GM18519 (cell line): Measurements from ENCODE around the gene GRIP1.

Experiments
- ATAC-seq: cut with Tn5 transposase; IDR thresholded peaks from one replicate; pipeline ENCODE4 v1.9.1; 2021; ENCODE audit warnings: mild to moderate bottlenecking, moderate library complexity; ENCODE audit not compliant: unreplicated experiment, low FRiP score

The GRIP1 gene

DNA sequence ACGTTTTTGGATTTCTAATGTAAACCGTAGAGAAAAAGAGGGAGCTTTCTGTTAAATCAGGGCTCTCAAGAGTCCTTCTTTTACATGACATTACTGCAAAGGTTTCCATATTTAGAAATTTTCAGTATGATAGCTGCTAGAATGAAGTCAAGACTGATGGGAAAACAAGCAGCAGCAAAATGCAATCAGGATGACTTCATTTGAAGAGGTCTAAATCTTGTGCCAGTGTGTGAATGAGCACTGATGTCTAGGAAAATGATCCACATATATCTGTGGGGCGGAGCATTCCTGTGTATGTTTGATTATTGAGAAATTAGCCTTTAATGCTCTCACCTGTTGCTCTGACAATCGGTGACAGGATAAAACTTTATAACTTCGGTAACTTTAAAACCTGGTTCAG is 73.6 kb downstream of the GRIP1 start:
- ATAC-seq: no peak

DNA sequence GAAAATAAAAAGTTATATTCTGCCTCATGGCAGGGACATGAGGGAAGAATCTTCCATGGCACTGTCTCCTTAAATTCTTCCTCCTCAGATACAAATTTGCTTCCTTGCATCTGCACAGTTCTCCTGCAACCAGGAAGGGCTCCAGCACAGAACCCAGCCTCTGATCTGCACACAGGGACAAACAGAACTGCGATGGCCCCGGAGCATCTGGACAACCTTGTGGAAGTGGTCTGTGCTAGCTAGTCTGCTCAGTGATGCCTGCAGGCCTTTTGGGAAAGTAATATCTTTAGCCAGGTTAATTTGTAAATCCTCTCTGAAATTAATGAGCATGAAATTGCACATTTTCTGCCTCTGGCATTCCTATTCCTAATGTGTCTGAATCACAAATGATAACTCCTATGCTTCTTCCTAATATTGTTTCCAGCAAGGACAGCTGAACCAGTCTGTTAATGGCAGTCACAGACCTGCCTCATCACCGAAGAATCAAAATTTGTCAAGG is 74.8 kb downstream of the GRIP1 start:
- no peak for ATAC-seq

DNA sequence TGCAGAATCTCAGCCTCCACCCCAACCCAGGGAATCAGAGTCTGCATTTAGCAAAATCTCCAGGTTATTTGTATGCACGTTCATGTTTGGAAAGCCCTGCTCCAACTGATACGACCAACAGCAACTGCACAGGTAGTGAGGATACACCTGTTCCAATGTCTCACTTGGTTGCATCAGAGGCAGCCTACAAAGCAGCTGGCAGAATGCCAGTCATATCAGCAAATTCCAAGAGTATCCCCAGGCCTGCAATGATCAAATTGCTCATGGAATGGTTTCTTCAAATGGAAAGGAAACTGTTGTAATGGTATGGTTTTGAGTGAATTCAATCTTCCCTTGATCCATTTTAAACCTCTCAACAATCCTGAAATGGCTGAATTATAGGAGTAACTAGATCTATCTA is 75.4 kb downstream of the GRIP1 start:
- no peak for ATAC-seq

DNA sequence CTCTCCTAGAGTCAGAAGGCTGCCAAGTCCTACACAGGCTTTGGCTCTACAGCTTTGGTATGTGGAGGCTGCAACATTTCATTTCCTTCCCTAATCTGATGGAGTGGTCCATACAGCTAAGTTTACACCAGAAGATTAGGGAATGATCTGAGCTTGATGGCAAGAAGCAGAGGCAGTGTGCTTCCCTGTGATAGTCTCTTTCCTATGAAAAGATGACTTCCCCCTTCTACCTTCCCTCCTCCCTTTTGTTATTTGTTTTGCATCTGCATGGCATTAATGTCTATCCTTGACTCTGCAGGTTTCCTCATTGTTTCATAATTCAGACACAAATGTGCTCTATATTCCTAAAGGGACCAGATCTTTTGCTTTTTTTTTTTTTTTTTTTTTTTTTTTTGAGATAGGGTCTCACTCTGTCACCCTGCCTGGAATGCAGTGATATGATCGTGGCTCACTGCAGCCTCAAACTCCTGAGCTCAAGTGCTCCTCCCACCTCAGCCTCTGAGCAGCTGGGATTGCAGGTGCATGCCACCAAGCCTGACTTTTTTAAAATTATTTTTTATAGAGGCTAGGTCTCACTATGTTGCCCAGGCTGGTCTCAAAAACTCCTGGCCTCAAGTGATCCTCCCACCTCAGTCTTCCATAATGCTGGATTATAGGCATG is 76.3 kb downstream of the GRIP1 start:
- ATAC-seq: no peak

DNA sequence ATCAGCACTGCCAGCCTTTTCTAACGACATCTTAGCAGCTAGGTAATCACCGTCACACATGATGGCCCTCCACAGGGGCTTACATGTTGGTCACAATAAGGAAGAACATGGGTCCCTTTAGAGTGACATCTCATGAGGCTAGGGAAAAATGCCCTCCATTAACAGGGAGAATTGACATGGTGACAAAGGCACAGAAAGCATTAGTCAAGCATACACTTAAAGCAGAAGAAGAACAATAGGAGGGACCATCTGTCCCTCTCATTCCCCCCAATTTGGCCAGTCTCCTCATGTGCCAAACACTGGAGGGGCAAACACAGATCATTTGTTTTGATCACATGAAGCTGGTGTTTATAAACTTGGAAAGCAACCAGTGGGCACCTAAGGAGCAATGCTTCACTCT is 78.0 kb downstream of the GRIP1 start:
- no peak for ATAC-seq

DNA sequence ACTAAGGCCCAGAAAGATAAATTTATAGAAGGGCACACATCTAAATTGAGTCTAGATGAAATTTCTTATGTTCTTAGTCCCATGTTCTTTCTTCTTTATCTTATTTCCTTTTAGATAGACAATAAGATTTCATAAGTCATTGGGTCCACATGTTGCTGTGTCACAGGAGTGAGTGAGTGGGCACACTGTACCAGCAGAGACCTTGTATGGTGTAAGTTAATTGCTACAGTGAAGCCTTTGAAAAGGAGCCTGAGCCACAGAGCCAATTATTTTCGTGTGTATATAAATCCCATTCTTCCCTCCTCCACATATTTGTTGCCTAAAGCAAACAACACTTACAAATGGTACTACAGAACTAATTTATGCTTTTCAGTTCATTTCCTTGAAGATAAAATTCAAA is 79.1 kb downstream of the GRIP1 start:
- ATAC-seq: no peak

DNA sequence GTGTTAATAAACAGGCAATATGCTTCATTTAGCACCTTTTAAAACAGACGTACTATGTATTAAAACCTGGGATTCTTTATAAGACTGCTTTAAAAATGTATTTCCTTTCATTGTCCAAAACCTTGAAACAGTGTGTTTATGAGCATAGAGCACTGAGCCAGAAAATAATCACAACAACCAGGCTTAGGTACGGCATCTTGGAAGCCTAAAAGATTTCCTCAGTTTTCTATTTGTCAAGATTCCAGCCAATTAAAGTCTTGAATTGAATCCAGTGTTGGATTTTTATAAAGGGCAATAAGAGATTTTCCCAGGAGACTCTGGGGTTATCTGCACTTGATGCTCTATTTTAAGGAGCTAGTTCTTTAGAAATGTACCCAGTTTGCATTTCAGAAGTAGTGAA is 80.3 kb downstream of the GRIP1 start:
- ATAC-seq: no peak

DNA sequence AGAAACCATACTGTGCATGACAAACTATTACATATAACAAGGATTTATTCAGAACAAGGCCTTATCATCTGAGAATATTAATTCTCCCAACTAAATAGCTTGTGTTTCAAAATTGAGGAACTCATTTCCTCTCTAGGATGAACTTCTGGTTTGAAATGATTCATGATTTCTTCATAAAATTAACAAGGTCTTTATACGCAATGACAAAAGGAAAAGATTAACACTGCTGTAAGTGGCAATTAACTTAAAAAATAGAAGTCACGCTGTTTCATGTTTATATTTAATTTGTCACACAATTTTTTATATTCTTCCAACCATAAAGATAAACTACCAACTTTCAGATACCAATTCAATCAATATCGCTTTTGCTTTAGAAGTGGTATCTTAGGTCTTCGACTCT is 80.8 kb downstream of the GRIP1 start:
- no peak for ATAC-seq

DNA sequence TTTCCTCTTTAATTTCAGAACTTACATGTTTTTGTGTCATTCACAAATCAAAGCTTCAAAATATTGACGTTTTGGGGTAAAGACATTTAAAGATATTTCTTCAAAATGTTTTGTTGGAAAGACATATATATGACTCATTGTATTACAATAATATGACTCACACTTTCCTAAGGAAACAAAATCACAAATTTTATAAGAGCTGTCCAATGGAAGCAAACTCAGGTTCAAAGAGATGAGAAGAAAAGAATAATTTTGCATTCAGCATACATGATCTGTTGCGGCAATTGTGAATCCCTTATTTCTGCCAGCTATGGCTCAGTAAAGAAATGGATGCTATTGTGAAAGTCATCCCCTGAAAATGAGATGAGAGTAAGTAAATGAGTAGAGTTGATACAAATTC is 82.7 kb downstream of the GRIP1 start:
- ATAC-seq: no peak

DNA sequence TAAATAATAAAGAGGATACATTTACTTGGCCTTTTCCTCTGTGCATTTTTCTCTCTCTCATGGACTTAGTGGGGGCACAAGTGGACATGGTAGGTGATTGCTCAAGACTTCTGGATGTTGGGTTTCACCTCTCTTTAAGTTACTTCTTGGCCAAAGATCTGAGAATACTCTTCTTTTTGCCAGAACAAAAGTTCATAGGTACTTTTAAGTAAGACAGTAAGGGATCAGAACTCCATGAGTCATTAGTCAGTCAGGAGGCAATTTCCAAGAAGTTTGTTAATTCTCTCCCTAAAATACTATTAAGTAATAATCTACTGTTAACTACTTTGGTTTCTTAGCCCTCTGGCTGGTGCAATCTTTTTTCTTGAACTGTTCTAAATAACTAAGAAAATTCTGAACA is 84.2 kb downstream of the GRIP1 start:
- no peak for ATAC-seq

DNA sequence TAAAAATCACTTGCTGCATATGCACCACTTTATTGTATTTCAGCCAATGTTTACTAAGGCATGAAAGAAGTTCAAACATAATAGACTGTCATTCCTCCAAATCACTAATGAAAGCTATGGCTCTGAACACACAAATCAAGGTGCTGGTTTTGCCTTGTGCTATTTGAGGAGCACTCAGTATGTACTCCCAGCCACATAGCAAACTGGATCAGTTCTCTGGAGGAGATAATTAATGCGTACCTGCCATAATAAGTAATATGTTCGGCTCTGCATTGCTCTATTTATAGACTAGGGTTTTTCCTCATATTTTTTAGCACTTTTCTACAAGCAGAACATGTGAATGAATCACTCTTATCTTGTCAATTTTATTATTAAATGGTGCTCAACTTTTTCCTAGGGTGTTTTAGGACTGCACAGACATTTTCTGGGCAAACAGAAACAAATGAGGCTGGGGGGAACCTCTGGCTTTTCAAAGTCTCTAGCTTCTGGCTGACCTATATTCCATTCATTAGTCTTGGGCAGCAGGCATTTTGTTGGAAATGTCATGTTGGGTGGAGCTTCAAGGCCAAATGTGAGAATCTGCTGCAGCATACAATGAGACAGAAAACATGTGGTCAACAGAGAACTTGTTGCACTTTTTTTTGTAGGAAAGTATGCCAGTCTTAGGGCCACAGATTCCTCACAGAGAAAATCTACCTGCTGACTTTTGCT is 88.4 kb downstream of the GRIP1 start:
- no peak for ATAC-seq

DNA sequence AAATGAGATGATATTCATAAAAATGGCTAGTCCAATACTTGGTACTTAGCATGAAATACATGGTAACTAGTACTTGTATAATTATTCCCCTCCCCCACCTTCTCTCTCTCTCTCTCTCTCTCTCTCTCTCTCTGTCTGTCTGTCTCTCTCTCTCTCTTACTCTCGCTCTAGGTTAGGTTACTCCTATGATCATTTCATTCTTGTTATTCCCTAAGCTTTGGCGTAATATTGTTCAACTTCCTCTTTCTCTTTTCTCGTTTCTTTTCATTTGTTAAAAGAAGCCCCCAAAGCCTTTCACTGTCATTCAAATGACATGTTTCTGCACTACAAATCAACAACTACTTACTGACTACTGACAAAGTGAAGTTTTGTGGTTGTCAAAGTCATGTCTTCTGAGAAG is 89.8 kb downstream of the GRIP1 start:
- no peak for ATAC-seq

DNA sequence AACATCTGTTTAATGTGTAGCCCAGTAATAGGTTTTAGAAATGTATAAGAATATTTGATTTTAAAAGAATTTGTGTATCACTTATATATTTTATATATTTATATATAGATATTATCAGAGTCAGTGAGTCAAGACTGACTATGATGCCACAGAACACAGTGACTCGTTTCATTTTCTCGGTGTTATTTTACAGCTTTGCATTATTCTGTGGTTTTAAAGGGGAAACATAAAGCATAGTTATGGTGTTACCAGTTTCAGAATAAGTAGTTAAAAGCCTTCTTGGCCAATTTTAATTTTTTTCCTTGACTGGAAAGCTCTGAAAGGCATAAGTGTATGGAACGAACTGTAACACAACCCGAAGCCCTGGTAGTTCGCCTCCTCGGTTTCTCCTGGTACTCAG is 91.0 kb downstream of the GRIP1 start:
- peak; percentile 63 for ATAC-seq

DNA sequence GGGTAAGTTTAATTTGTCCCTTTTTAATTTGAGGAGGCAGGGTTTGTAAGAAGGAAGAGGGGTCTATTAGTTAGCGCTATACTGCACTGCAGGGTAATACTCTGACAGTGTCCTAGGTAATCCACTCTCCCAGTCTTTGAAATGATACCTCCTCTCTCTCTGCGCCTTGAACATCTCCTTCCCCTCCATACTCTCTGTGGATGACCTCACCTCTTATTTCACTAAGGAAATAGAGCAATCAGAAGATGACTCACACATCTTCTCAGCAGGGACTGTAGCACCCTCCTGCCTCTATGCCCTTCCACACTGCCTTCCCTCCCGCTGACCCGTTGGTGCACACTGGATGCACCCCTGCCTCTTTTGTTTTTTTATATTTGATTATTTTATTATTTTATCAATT is 94.2 kb downstream of the GRIP1 start:
- no peak for ATAC-seq

DNA sequence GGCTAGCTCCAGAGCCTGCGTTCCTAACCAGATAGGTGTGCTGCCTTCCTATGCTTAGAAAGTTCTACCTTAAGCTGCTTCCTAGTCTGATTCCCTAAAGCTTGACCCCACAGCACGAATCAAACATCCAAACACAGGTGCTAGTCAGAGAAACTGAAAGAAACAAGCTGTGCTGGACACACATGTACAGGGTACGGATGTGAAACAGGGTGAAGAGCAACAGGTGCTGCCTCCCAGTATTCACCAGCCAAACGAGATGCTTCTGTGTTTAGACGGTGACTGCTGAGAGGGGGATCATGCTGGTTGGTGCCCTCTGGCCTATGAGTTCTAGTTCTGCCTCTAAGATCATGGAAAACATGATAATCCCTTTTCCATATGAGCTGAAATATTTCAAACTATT is 105.3 kb downstream of the GRIP1 start:
- peak; percentile 53 for ATAC-seq

DNA sequence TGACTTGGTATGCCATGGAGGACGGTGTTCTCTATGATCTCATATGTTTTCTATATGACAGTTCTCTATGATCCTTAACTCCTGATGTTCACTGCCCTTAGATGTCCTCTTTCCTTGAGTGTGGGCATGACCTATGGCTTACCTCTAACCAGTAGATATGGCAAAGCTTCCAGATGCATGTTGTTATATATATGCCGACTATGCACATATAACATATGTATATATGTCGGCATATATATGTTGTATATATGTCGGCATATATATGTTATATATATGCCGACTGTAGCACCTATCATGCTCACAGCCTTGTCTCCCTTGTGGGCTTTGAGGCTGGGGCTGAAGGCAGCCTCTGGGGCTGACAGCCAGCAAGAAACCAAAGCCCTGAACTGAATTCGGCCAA is 106.0 kb downstream of the GRIP1 start:
- ATAC-seq: no peak

DNA sequence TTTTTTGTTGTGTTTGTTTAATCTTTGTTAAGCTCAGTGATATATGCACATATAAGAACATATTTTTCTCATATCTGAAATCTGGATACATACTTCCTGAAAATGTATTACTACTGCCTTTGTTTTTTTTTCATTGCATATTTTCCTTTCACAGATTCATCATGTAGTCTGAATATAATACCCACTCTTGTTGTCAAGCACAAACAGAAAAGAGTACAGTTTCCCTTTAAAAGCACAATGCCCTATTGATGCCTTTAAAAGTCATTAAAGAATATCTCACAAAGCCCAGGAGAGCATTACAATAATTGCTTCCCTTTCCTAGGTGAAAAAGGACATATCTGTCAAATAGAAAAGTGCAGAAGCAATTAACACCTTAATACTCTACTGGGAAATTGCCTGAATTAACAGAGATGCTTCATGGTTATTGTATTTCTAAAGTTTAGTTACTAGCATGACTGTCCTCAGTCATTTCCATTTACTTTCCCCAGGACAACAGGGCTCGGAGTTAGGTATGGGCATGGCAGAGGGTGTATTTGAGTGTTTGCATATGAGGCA is 107.4 kb downstream of the GRIP1 start:
- ATAC-seq: no peak

DNA sequence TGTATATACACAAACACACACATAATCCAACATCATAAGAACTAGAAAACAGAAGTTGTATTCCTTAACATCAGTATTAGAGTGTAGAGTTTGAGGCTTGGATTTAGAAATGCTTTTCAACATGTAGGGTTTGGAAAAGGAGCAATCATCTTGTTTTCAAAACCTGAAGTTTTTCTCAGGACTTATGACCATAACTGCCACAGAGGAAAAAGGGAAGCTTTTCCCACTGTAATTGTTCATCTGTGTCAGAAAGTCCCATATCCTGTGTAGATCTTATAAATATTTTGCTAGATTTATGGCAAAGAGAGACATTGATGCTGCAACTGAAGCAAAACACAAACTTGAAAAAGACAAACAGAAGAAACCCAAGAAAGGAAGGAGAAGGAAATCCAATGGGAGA is 115.7 kb downstream of the GRIP1 start:
- ATAC-seq: no peak

DNA sequence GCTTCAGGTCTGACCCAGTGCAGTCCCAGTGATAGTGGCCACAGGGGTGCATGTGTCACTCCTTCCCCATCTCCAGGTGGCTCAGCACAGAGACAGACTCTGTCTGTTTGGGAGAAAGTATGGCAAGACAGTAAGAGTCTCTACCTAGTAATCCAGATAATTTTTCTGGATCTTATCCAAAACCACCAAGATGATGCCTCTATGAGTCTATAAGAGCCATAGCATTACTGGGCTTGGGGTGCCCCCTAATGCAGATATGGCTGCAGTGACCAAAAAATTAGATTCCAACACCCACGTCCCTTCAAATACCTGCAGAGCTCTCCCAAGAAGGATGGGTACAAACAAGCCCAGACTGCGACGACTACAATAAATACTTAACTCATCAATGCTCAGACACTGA is 123.8 kb downstream of the GRIP1 start:
- ATAC-seq: no peak

DNA sequence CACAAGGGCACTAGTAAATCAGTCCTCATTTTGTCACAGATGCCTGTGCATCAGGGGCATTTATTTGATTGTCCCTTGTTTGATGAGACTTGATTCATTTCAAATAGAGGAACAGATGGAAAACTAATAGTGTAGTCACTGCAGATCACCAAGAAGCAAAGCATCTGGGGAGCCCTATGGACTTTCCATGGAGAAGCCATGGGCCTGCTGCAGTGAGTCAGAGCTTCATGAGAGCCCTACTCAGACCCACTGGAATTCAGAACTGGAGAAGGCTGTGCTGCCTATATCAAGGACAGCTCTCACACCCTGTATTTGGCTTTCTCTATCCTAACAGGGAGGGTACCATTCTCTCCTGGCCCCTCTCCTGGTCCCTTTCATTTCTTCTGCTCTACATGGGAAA is 126.2 kb downstream of the GRIP1 start:
- ATAC-seq: no peak

DNA sequence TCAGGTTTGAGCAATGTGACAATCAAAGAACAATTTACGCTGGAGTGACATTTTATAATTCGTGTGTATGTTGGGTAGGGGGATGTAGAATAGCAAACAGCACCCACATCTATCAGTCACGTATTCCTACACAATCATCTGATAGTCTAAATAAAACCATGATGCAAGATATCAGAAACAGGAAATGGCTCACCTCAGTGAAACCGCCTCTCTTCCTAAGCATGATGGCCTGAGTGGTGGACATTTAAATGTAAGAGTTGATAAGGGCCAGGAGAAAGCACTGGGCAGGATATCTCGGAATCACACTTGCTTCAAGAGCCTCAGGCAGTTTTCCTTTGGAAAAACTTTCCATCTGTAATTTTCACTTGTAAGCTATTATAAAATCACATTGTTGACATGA is 128.2 kb downstream of the GRIP1 start:
- no peak for ATAC-seq

DNA sequence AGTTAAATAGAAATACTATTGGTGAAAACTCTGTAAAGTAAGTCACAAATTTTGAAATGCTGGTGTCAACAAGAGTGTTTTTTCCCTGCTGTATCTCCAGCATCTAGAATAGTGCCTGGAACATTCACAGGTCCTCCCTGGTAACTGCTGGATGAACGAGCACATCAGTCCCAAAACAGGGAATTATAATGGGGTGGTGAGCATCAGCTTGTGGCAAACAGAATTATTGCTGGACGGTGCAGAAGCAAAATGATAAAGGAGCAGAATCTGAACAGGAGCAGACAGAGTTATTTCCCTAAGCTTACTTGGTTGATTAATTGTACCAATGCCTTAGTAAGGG is 129.9 kb downstream of the GRIP1 start:
- ATAC-seq: peak; percentile 6
